ENCODE data around the gene ERCC2.

- TF ChIP-seq, protein P1, sequence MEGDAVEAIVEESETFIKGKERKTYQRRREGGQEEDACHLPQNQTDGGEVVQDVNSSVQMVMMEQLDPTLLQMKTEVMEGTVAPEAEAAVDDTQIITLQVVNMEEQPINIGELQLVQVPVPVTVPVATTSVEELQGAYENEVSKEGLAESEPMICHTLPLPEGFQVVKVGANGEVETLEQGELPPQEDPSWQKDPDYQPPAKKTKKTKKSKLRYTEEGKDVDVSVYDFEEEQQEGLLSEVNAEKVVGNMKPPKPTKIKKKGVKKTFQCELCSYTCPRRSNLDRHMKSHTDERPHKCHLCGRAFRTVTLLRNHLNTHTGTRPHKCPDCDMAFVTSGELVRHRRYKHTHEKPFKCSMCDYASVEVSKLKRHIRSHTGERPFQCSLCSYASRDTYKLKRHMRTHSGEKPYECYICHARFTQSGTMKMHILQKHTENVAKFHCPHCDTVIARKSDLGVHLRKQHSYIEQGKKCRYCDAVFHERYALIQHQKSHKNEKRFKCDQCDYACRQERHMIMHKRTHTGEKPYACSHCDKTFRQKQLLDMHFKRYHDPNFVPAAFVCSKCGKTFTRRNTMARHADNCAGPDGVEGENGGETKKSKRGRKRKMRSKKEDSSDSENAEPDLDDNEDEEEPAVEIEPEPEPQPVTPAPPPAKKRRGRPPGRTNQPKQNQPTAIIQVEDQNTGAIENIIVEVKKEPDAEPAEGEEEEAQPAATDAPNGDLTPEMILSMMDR (optimal IDR thresholded peaks at IDR 0.05 in 1 of 3, IDR thresholded peaks at IDR 0.05 in 1 of 3, conservative IDR thresholded peaks at IDR 0.05 in 1 of 3; ENCODE audit: extremely low read depth in 1 of 3, insufficient read depth in 2 of 3, low read length in 3 of 3), result no peak
- no peak for TF ChIP-seq EZH2 (IDR thresholded peaks at IDR 0.05; ENCODE audit: low read length)
These were observed 46.8 kb upstream of the ERCC2 start for GRCh38 chr19:45417151-45417550.

All from keratinocyte (primary cell).